ENCODE results near the gene NDUFS1.
A peak's percentile ranks its signal among the peaks of the same experiment; 100 is the strongest.

NDUFS1 gene

GRCh38 chr2:206085742-206086445, 73.3 kb downstream of the NDUFS1 start, which contains the start of gene INO80D:
TSS of gene INO80D (minus strand) at chr2:206086174. CDS start at chr2:206063016, 23,158 bp downstream.
- Histone ChIP-seq H3K4me3 (peak within 1 kb of the TSS; percentile 74), H3K27ac (peak within 1 kb of the TSS; percentile 93 to 98)
- peak; percentile 25 for TF ChIP-seq CTCF (IDR thresholded peaks at IDR 0.05)
- peak; percentile 85 for DNase-seq (ENCODE audit: low spot score)

- Histone ChIP-seq H3K4me3 (peak overlapping the region; percentile 74), H3K27ac (peak overlapping the region; percentile 93 to 98)
- DNase-seq (ENCODE audit: low spot score): peak; percentile 75
- no peak for TF ChIP-seq CTCF (IDR thresholded peaks at IDR 0.05)
Observed at GRCh38 chr2:206084870-206085741, 74.1 kb downstream of the NDUFS1 start.

GRCh38 chr2:206084439-206084869, 74.8 kb downstream of the NDUFS1 start:
- peak overlapping the region; percentile 93 to 98 for H3K27ac ChIP-seq
- TF ChIP-seq CTCF (IDR thresholded peaks at IDR 0.05): no peak
- DNase-seq (ENCODE audit: low spot score): peak; percentile 86
- H3K4me3 ChIP-seq: peak overlapping the region; percentile 74

GRCh38 chr2:206083602-206084438, 75.4 kb downstream of the NDUFS1 start:
- peak overlapping the region; percentile 74 for H3K4me3 ChIP-seq
- DNase-seq (ENCODE audit: low spot score): no peak
- H3K27ac ChIP-seq: peak overlapping the region; percentile 93 to 98
- TF ChIP-seq CTCF (IDR thresholded peaks at IDR 0.05): no peak

GRCh38 chr2:206082298-206082843, 76.9 kb downstream of the NDUFS1 start:
- no peak for TF ChIP-seq CTCF (IDR thresholded peaks at IDR 0.05)
- Histone ChIP-seq H3K4me3 (no peak overlapping the region), H3K27ac (no peak overlapping the region)
- no peak for DNase-seq (ENCODE audit: low spot score)

GRCh38 chr2:206080927-206081326, 78.3 kb downstream of the NDUFS1 start:
- no peak for DNase-seq (ENCODE audit: low spot score)
- TF ChIP-seq CTCF (IDR thresholded peaks at IDR 0.05): no peak
- Histone ChIP-seq H3K4me3 (no peak overlapping the region), H3K27ac (no peak overlapping the region)

Measured in coronary artery (tissue), 2 donors.